Measurements from ENCODE around the gene ADAMTS9. TPM values are rescaled to one million over a fixed set of nuclear protein-coding genes. Genes with fewer than 3 reads are reported as not detected.

ADAMTS9 gene
- total RNA-seq, 2 donors from 2014 or later = 27.2 to 54.7 TPM

DNA sequence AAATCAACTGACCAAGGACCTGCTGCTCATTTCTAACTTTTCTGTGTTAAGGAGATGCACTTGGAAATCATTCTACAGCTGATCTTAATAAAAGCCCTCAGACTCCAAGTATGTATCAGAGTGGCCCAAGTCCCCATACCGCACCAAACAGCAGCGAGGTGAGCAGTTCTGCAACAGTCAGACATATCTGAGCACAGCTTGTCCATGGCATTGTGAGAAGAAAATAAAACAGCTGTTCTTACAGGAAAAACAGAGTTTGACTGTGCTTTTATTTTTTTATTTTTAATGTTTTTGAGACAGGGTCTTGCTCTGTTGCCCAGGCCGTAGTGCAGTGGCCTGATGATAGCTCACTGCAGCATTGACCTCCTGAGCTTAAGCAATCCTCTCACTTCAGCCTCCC, 131.8 kb downstream of the ADAMTS9 start:
- no peak for ATAC-seq
- intact Hi-C loops (cut with DNase I) = no loop called here
- WGBS, 2 donors = 94 to 97% methylated on average over 3 of the region's 3 CpGs

DNA sequence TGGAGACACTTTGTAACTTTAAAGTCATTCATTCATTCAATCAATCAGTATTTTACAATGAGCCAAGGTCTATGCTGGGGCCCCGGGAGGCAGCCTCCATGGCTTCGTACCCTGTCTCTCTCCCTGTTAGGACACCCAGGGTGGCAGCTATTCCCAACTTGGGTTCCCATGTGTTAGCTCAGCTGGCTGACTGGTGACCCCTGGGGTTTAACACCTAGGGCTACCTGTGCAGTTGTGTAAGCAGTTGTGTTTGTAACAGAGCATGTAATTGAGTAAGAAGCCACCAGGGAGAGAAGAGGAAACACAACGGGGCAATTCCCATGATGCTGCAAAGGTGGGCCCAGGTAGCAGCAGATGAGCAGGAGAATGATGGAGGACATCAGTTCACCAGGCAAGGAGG, 132.4 kb downstream of the ADAMTS9 start:
- H3K9me3 ChIP-seq = no peaks in the 10 kb centered on the region
- H3K27ac ChIP-seq = no peak overlapping the region
- TF ChIP-seq POLR2A (IDR thresholded peaks at IDR 0.05) = no peak
- TF ChIP-seq, protein P1, sequence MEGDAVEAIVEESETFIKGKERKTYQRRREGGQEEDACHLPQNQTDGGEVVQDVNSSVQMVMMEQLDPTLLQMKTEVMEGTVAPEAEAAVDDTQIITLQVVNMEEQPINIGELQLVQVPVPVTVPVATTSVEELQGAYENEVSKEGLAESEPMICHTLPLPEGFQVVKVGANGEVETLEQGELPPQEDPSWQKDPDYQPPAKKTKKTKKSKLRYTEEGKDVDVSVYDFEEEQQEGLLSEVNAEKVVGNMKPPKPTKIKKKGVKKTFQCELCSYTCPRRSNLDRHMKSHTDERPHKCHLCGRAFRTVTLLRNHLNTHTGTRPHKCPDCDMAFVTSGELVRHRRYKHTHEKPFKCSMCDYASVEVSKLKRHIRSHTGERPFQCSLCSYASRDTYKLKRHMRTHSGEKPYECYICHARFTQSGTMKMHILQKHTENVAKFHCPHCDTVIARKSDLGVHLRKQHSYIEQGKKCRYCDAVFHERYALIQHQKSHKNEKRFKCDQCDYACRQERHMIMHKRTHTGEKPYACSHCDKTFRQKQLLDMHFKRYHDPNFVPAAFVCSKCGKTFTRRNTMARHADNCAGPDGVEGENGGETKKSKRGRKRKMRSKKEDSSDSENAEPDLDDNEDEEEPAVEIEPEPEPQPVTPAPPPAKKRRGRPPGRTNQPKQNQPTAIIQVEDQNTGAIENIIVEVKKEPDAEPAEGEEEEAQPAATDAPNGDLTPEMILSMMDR (IDR thresholded peaks at IDR 0.05) = no peak
- no peak overlapping the region for H3K4me3 ChIP-seq
- no peaks in the 10 kb centered on the region for H3K27me3 ChIP-seq
- H3K4me1 ChIP-seq = no peaks in the 10 kb centered on the region
- DNase-seq (no peak), ATAC-seq (no peak)
- WGBS, 2 donors = 84 to 94% methylated on average over 3 of the region's 3 CpGs
- intact Hi-C loops (cut with DNase I) = no loop called here
- no peaks in the 10 kb centered on the region for H3K36me3 ChIP-seq (replicated peaks in 1 of 2; ENCODE audit: insufficient read depth in 1 of 2, low read depth in 2 of 2)

More for the DNA sequence above, 131.8 kb downstream of the ADAMTS9 start:
- Histone ChIP-seq H3K4me1 (no peaks in the 10 kb centered on the region), H3K9me3 (no peaks in the 10 kb centered on the region), H3K4me3 (no peak overlapping the region), H3K27ac (no peak overlapping the region), H3K36me3 (replicated peaks in 1 of 2; ENCODE audit: insufficient read depth in 1 of 2, low read depth in 2 of 2) (no peaks in the 10 kb centered on the region), H3K27me3 (no peaks in the 10 kb centered on the region)
- TF ChIP-seq, protein P1 (IDR thresholded peaks at IDR 0.05) = no peak
- no peak for DNase-seq

DNA sequence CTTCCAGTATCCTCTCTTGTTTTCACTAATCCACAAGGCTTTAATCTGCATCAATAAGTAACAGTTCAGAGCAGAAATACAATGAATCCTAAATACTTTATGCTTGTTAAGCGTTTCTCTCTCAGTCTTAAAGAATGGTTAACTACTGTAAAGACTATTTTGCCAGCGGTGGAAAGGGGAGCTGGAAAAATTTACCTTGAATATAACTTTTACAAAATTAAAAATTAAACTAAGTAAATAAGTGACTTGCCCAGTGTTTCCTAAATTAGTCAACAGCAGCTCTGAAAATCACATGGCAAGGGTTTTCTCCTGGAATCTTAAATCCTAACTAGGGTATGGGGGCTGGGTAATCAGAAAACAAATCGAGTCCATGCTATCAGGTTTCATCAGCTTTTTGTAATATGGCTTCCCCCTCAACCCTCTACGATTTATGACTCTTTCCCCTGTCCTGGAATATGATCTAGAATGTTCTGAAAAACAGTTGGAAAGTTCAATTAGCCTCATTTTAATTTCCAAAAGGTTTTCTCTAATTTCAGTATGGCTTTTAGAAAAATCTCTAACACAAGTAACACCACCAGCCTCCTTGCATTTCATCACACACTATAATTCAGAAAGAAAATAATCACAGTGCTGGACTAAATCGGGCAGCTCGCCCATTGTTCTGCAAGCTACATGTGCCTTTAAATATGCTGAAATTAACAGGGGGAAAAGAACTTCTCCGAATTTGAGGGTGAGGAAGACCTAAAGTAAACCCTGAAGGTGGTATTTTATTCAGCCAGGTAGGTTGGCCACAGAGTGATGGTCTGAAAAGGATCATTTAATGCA, 133.5 kb downstream of the ADAMTS9 start:
- 48 to 50% methylated on average over 7 of the region's 7 CpGs for WGBS, 2 donors
- no peaks in the 10 kb centered on the region for H3K27me3 ChIP-seq
- no peak for DNase-seq
- intact Hi-C loops (cut with DNase I) = no loop called here
- no peak for TF ChIP-seq POLR2A (IDR thresholded peaks at IDR 0.05)
- TF ChIP-seq, protein P1 (IDR thresholded peaks at IDR 0.05) = no peak
- ATAC-seq = no peak
- H3K36me3 ChIP-seq (replicated peaks in 1 of 2; ENCODE audit: insufficient read depth in 1 of 2, low read depth in 2 of 2) = no peaks in the 10 kb centered on the region
- H3K4me1 ChIP-seq = no peaks in the 10 kb centered on the region
- peak overlapping the region in 1 of 4 donors; percentile 41 for H3K27ac ChIP-seq
- H3K4me3 ChIP-seq = no peak overlapping the region
- H3K9me3 ChIP-seq = no peaks in the 10 kb centered on the region

DNA sequence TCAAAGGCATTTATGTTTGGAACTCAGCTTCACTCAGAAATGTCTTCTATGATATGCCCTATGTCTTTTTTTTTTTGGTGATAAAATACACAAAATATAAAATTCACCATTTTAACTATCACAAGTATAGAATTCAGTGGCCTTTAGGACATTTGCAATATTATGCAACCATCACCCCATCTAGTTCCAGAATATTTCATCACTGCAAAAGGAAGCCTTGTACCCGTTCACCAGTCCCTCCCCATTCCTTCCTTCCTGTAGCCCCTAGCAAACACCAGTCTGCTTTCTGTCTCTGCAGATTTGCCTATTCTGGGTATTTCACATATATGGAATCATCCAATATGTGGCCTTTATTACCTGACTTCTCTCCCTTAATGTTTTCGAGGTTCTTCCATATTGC, 134.8 kb downstream of the ADAMTS9 start:
- H3K36me3 ChIP-seq (replicated peaks in 1 of 2; ENCODE audit: insufficient read depth in 1 of 2, low read depth in 2 of 2) = no peaks in the 10 kb centered on the region
- DNase-seq (no peak), ATAC-seq (no peak)
- no peak for TF ChIP-seq POLR2A (IDR thresholded peaks at IDR 0.05)
- TF ChIP-seq, protein P1 (IDR thresholded peaks at IDR 0.05) = no peak
- H3K9me3 ChIP-seq = no peaks in the 10 kb centered on the region
- 74 to 90% methylated on average over 2 of the region's 2 CpGs for WGBS, 2 donors
- no peak overlapping the region for H3K27ac ChIP-seq
- intact Hi-C loops (cut with DNase I) = no loop called here
- H3K4me3 ChIP-seq = no peak overlapping the region
- H3K27me3 ChIP-seq = no peaks in the 10 kb centered on the region
- H3K4me1 ChIP-seq = no peaks in the 10 kb centered on the region

DNA sequence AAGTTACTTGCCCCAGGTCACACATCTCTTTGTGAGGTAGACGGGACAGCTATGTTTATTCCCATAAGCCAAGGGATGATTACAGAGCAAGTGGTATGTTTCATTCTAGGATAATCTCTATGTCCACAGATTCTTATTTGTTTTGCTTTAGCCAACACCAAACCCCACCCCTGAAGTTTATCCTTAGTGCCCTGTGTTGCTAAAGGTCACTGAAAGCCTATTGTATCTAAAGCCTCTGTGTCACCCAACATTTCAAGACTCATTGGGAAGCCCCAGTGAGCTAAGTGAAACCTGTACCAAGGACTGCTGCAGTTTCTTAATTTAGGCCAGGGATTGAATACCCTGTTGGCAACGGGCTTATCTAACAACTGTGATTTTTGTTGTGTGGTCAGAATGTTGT, 135.6 kb downstream of the ADAMTS9 start:
- no peak overlapping the region for H3K27ac ChIP-seq

More for the DNA sequence above, 135.6 kb downstream of the ADAMTS9 start:
- H3K27me3 ChIP-seq = no peaks in the 10 kb centered on the region
- no peak overlapping the region for H3K4me3 ChIP-seq
- ATAC-seq = no peak
- WGBS, 2 donors = 57 to 62% methylated on average over 2 of the region's 2 CpGs
- no peaks in the 10 kb centered on the region for H3K9me3 ChIP-seq
- TF ChIP-seq, protein P1 (IDR thresholded peaks at IDR 0.05) = no peak
- no peak for TF ChIP-seq POLR2A (IDR thresholded peaks at IDR 0.05)
- H3K36me3 ChIP-seq (replicated peaks in 1 of 2; ENCODE audit: insufficient read depth in 1 of 2, low read depth in 2 of 2) = no peaks in the 10 kb centered on the region
- H3K4me1 ChIP-seq = no peaks in the 10 kb centered on the region
- DNase-seq = no peak
- intact Hi-C loops (cut with DNase I) = no loop called here
